GM23338 (cell line): ENCODE measurements around the gene LCE1C. TPM values are rescaled to one million over a fixed set of nuclear protein-coding genes. Genes with fewer than 3 reads are reported as not detected.

Experiments used
- CREB1 ChIP-seq: fragments of 250-450 bp; sonication (Bioruptor Pico); IDR thresholded peaks from 2 replicates; pipeline ENCODE4 v1.5.0; 2020; ENCODE audit warnings: low read depth, mild to moderate bottlenecking, moderate library complexity
- CTCF ChIP-seq, 2 experiments: fragments of 200-600 bp in 1 of 2; sonication (generic) in 1 of 2; conservative IDR thresholded peaks; 2 replicates each; pipeline versions ENCODE4 v1.5.1 to v1.6.1; 2016 to 2017; ENCODE audit warnings: antibody characterized with exemption in 2 of 2, low read depth in 2 of 2, mild to moderate bottlenecking in 2 of 2, moderate library complexity in 1 of 2
- EZH2 ChIP-seq: fragments of 200-600 bp; sonication (generic); IDR thresholded peaks from one replicate; pipeline ENCODE4 v1.8.0; 2017; ENCODE audit warnings: antibody characterized with exemption, mild to moderate bottlenecking, low read depth; ENCODE audit not compliant: unreplicated experiment
- EZH2phosphoT487 ChIP-seq: fragments of 200-600 bp; sonication (generic); IDR thresholded peaks from one replicate; pipeline ENCODE4 v1.8.1; 2018; ENCODE audit warnings: antibody characterized with exemption; ENCODE audit not compliant: unreplicated experiment
- JUNB ChIP-seq: IDR thresholded peaks from one replicate; pipeline ENCODE4 v1.6.1; 2016; ENCODE audit warnings: antibody characterized with exemption; ENCODE audit not compliant: unreplicated experiment
- NANOG ChIP-seq: IDR thresholded peaks from 2 replicates; pipeline ENCODE4 v1.6.1; 2016; ENCODE audit warnings: antibody characterized with exemption, borderline replicate concordance
- POLR2AphosphoS5 ChIP-seq: IDR thresholded peaks from 2 replicates; pipeline ENCODE4 v1.6.1; 2016; ENCODE audit warnings: antibody characterized with exemption, low read depth
- STAT1 ChIP-seq: IDR thresholded peaks from one replicate; pipeline ENCODE4 v1.6.1; 2016; ENCODE audit warnings: antibody characterized with exemption; ENCODE audit not compliant: unreplicated experiment
- ZNF114 ChIP-seq: fragments of 250-450 bp; sonication (Bioruptor Pico); IDR thresholded peaks from 2 replicates; pipeline ENCODE4 v1.5.0; 2020; ENCODE audit warnings: mild to moderate bottlenecking, moderate library complexity
- ZNF462 ChIP-seq: fragments of 250-450 bp; sonication (Bioruptor Pico); IDR thresholded peaks from 2 replicates; pipeline ENCODE4 v1.5.0; 2020; ENCODE audit warnings: mild to moderate bottlenecking, moderate library complexity
- polyA plus RNA-seq: library from polyadenylated mRNA; unstranded; fragments of >200 nt; fragmentation: Nextera tagmentation; extraction: Ambion mirVana; gene quantifications from 2 replicates; pipeline ENCODE4 v1.2.1, GENCODE V29; 2016
- total RNA-seq: library from RNA; depleted of rRNA; stranded (reverse); fragments of >200 nt; shearing (Covaris generic); gene quantifications from 2 replicates; pipeline ENCODE4 v1.2.3, GENCODE V29; 2014

The LCE1C gene
- total and polyA plus RNA-seq, 2 experiments from 2014 or later, result not detected

GRCh38 chr1:152776361-152776760 lies 30.1 kb downstream of the LCE1C start (continued):
- TF ChIP-seq ZNF462 (CRISPR knock-in tag) (no peak), POLR2AphosphoS5 (no peak), CTCF (conservative IDR thresholded peaks at IDR 0.05; ENCODE audit: low read depth in 2 of 2) (no peak), STAT1 (no peak), JUNB (no peak), NANOG (no peak), ZNF114 (CRISPR knock-in tag) (no peak), CREB1 (no peak), EZH2phosphoT487 (no peak), EZH2 (no peak)
